GM12865 (cell line): ENCODE data around the gene ESR2.
"Not testable (repeated sequence)": the region's sequence is repeated elsewhere in the genome, so short reads cannot be mapped to it uniquely, and the experiment has no call there.

Source experiments
- DNase-seq: peaks from one replicate; pipeline ENCODE4 v3.0.0; 2010; ENCODE audit warnings: low read depth
- H3K4me3 ChIP-seq: 2 replicates; pipeline ENCODE4 v1.5.1; 2011; ENCODE audit warnings: mild to moderate bottlenecking, low read depth, low read length, control low read depth
- TF ChIP-seq, protein P1 (sequence below): IDR thresholded peaks from 2 replicates; pipeline ENCODE4 v1.5.1; 2011; ENCODE audit warnings: low read length, control low read depth, low read depth, inconsistent platforms; ENCODE audit not compliant: insufficient read depth; ENCODE audit errors: missing control alignments

ESR2 gene

DNA sequence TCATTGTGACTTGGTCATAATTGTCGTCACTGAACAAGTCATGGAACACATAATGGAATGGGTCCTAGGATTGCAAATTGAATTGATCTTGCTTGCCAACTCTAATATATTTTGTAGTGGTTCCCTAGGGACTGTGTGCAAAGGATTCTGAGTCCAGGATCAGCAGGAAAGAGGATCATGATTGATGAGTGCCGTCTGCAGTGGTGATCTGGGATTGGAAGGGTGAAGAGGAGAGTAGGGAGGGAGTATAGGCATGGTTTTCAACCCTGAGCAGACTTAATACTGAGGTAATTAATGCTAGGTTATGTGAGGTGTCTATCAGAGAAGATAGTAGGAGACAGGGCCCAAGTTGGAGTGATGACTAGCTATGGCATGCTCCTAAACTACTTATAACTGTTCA, 168.9 kb downstream of the ESR2 start:
- TF ChIP-seq, protein P1, sequence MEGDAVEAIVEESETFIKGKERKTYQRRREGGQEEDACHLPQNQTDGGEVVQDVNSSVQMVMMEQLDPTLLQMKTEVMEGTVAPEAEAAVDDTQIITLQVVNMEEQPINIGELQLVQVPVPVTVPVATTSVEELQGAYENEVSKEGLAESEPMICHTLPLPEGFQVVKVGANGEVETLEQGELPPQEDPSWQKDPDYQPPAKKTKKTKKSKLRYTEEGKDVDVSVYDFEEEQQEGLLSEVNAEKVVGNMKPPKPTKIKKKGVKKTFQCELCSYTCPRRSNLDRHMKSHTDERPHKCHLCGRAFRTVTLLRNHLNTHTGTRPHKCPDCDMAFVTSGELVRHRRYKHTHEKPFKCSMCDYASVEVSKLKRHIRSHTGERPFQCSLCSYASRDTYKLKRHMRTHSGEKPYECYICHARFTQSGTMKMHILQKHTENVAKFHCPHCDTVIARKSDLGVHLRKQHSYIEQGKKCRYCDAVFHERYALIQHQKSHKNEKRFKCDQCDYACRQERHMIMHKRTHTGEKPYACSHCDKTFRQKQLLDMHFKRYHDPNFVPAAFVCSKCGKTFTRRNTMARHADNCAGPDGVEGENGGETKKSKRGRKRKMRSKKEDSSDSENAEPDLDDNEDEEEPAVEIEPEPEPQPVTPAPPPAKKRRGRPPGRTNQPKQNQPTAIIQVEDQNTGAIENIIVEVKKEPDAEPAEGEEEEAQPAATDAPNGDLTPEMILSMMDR, result no peak
- DNase-seq, result no peak
- H3K4me3 ChIP-seq, result no peak overlapping the region

DNA sequence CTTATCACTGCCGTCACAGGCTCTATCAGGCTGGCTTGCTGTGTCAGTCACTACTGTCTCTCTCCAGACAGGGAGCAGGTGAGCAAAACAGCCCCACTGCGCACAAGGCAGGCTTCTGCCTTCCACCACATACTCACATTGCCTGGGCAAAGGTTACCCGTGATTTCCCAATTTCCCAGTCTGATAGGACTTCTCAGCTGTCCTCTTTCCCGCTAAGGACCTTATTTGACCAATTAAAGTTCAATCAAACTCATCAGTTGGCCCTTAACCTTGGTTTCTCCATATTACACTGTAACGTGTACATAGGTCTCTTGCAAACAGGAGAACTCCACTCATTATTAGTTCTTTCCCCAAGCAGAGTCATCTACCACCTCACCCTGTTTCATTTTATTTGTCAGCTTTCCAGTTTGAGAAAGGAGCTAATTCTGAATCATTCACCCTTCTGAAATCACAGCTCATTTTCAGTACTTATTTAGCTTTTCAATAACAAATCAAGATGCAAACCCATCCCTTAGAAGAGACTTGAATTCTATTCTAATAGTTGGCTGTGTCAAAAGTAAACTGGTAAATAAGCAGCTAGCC, 170.8 kb downstream of the ESR2 start:
- TF ChIP-seq, protein P1, result no peak

DNA sequence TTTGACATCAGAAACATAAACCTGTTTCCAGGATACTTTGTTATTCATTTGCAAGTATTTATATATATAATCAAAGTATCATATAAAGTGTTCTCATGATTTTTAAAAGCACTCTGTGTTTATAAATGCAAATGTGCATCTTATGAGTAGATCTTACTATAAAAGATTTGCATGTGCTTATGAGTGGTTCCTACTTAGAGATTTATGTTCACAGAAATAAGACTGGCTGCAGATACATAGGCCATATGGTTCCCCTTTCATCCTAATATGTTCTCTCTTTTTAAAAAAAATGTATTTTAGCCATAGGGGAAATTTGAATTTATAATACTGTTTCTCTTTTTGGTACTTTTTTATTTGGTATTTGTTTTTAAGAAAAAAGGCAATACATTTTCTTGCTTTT, 174.2 kb downstream of the ESR2 start:
- TF ChIP-seq, protein P1, result no peak
- no peak for DNase-seq
- no peak overlapping the region for H3K4me3 ChIP-seq

More for the DNA sequence above, 170.8 kb downstream of the ESR2 start:
- no peak overlapping the region for H3K4me3 ChIP-seq
- no peak for DNase-seq

DNA sequence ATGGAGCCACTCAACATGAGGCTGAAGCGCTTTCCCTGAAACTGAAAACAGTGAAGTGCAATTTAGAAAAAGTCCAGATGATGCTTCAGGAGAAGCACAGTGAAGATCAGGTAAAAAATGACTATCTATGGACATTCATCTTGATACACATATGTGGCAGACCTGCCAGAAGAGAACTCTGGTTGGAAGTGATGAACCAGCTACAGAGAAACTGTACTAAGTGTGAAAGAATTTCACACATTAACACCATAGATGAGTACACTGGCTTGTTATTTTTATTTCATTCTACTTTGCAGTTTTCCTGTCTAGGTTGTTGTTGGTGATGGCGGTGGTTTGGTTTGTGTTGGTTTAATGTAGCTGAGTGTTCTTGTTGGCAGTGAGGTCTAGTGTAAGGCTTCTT, 174.7 kb downstream of the ESR2 start:
- TF ChIP-seq, protein P1, result no peak
- no peak for DNase-seq
- H3K4me3 ChIP-seq, result no peak overlapping the region

DNA sequence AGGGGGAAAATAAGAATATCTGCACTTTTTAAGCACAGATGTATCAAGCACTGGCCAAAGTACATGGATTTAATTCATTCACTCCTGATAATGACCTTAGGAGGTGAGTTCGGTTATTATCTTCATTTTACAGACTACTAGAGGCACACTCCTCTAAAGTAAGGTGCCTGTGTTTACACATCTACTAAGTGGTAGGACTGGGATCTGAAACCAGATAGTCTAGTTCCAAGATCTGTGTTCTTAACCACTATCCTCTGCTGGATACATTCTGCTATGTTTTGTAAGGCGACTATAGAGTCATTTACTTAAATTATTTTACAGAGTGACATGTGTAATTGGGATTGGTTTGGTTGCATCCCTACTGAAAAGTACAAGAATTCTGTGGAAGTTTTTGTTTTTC, 175.3 kb downstream of the ESR2 start:
- TF ChIP-seq, protein P1, result no peak
- H3K4me3 ChIP-seq, result no peak overlapping the region
- no peak for DNase-seq

DNA sequence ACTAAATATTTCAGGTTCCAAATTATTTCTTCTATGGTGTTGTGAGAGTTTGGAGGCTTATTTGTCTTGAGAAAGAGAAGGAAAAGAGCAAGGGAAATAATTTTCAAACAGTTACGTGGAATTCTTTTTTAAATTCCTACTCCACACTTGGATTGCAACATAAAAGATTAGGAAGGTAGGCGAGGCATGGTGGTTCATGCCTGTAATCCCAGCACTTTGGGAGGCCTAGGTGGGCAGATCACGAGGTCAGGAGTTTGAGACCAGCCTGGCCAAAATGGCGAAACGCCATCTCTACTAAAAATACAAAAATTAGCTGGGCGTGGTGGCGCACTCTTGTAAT, 175.8 kb downstream of the ESR2 start:
- not testable (repeated sequence) for H3K4me3 ChIP-seq, DNase-seq

DNA sequence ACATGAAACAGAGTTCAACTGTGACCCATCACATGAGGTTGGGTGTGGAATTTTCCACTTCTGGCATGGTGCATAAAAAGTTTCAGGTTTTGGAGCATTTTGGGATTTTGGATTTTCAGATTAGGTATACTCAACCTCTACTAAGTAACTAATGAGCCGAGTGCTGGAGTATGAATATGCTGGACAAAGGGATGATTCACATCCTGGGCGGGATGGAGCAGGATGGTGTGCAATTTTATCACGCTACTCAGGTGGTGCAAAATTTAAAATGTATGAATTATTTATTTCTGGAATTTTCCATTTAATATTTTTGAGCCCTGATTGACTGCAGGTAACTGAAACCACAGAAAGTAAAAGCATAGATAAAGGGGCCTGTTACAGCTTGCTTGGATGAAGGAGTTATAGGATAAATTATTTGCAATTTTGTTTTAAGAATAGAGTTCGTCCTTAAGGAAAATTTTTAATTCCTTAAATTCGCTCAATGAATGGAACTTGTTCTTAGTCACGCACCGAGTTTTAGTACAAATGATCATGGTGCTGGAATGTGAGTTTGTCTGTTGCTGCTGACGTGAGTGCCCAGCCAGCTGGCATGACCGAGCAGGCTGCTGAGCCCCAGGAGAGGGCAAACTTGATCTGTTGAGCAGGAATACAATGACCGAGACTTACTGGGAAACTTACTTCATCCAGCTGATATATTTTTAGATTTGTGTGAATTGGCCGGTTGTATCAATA, 176.3 kb downstream of the ESR2 start:
- TF ChIP-seq, protein P1, result no peak
- no peak overlapping the region for H3K4me3 ChIP-seq
- DNase-seq, result no peak
